IPS-NIHi7 (cell line): ENCODE results near the gene CACNA1A.
"Not testable (repeated sequence)": the region's sequence is repeated elsewhere in the genome, so short reads cannot be mapped to it uniquely, and the experiment has no call there.

Source experiments
- DNase-seq: peaks from one replicate; pipeline ENCODE4 v3.0.0; 2012; ENCODE audit warnings: mixed read lengths; ENCODE audit errors: extremely low spot score

CACNA1A gene

DNA sequence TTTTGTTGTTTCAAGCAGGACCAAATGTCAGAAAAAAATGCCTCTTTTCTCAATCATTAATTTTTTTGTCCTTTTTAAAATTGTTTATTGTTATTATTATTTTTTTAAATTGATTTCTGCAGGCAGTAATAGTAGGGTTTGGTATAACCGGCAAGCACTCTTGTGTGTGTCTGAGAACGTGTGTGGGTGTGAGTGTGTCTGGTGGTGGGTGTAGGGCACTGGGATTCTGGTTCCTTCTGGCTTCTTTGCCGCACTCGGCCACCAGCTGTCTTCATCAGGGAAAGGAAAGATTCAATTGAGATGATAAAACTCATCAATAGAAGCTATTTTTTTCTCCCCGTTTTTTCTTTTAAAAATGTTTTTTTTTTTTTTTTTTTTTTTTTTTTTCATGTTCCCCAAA lies 299.7 kb downstream of the CACNA1A start:
- DNase-seq = no peak

DNA sequence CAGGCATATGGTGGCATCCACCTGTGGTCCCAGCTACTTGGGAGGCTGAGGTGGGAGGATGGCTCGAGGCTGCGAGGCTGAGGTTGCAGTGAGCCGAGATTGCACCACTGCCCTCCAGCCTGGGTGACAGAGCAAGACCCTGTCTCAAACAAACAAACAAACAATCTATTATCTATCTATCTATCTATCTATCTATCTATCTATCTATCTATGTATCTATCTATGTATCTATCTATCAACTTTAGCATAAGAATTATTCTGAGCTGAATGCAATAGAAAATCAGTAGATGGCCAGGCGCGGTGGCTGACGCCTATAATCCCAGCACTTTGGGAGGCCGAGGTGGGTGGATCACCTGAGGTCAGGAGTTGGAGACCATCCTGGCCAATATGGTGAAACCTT lies 304.2 kb downstream of the CACNA1A start:
- DNase-seq = not testable (repeated sequence)

DNA sequence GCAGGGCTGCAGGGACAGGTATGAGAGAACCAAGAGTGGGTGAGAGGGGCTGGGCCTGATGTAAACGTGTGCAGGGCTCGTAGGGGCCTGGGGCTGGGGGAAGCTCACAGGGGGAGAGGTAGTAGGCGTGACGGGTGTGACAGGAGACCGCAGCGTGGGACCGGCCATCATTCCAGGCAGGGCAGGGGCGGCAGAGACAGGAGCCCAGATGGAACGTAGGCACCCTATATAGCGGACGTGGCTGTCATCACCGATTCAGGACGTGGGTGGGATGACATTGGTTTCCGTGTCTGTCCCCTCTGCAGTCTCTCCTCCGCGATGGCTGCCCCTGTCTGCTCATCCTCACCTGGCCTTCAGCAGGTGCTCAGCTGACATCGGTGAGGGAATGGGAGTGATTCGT lies 307.6 kb downstream of the CACNA1A start:
- DNase-seq = no peak

DNA sequence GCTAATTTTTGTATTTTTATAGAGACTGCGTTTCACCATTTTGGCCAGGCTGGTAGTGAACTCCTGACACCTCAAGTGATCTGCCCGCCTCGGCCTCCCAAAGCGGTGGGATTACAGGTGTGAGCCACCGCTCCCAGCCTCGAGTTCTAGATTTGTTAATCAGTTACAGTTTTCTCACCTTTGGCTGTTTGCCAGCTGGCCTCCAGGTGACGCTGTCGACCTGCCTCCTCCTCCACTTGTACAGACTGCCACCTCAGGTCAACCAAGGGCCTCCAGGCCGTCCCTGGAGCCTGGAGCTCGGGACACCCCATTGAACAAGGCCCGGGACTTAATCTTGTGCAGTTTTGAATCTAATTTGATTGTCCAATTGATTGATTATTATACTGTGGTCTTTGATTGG lies 310.6 kb downstream of the CACNA1A start:
- peak; percentile 92 for DNase-seq

DNA sequence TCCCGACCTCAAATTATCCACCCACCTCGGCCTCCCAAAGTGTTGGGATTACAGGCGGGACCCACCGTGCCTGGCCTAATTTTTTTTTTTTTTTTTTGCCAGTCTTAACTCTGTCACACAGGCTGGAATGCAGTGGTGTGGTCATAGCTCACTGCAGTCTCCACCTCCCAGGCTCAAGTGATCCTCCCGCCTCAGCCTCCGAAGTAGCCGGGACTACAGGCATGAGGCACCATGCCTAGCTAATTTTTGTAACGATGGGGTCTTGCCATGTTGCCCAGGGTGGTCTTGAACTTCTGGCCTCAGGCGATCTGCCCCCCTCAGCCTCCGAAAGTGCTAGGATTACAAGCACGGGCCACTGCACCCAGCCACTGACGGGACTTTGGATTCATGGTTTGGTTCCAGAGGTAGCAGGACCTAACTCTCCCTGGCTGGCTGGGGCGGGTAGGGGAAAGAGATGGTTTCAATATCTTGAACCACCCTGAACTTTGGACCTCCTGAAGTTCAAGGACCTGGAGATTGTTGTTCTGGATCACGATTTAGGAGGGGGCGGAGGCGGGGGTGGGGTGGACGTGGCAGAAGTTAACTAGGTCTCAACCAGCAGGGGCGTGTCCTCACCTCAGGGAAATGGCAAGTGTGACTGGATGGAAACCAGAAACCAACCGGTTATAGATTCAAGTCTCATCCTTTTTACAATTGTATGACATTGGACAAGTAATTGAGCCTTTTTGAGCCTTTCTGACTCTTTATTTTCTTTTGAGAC lies 315.3 kb downstream of the CACNA1A start:
- DNase-seq = peak; percentile 18

DNA sequence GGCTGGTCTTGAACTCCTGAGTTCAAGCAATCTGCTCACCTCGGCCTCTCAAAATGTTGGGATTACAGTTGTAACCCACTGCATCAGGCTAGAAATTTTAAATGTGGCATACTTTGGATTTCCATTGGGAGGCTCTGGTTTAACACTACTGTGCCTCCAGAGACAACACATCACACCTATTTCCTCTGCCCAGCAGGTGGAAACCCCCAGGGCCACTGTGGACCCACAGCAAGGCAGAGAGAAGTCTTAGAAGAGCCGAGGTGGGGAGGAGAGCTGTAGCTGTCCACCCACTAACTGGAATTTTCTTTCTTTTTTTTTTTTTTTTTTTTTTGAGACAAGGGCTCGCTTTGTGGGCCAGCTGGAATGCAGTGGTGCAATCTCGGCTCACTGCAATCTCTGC lies 316.7 kb downstream of the CACNA1A start:
- peak; percentile 14 for DNase-seq

DNA sequence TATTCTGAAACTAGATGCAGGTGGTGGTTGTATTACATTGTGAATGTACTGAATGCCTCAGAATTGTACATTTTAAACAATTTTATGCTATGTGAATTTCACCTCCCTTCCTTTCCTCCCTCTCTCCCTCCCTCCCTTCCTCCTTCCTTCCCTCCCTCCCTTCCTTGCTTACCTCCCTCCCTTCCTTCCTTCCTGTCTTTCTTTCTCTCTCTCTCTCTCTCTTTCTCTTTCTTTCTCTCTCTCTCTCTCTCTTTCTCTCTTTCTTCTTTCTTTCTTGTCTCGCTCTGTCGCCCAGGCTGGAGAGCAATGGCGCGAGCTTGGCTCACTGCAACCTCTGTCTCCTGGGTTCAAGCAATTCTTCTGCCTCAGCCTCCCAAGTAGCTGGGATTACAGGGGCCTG lies 318.9 kb downstream of the CACNA1A start:
- DNase-seq = no peak

DNA sequence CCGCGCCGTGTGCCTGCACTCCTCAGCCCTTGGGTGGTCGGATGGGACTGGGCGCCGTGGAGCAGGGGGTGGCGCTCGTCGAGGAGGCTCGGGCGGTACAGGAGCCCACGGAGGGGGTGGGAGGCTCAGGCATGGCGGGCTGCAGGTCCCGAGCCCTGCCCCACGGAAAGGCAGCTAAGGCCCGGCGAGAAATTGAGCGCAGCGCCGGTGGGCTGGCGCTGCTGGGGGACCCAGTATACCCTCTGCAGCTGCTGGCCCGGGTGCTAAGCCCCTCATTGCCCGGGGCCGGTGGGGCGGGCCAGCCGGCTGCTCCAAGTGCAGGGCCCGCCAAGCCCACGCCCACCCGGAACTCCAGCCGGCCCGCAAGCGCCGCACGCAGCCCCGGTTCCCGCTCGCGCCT lies 319.6 kb downstream of the CACNA1A start:
- DNase-seq = not testable (repeated sequence)

DNA sequence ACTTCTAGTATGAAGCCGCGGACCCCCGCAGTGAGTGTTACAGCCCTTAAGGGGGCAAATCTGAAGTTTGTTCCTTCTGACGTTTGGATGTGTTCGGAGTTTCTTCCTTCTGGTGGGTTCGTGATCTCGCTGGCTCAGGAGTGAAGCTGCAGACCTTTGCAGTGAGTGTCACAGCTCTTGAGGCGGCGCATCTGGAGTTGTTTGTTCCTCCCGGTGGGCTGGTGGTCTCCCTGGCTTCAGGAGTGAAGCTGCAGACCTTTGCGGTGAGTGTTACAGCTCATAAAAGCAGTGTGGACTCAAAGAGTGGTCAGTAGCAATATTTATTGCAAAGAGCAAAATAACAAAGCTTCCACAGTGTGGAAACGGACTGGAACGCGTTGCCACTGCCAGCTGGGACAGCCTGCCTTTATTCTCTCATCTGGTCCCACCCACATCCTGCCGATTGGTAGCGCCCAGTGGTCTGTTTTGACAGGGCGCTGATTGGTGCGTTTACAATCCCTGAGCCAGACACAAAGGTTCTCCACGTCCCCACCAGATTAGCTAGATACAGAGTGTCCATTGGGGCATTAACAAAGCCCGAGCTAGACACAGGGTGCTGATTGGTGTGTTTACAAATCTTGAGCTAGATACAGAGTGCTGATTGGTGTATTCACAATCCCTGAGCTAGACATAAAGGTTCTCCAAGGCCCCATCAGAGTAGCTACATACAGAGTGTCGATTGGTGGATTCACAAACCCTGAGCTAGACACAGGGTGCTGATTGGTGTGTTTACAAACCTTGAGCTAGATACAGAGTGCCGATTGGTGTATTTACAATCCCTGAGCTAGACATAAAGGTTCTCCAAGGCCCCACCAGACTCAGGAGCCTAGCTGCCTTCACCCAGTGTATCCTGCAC lies 320.3 kb downstream of the CACNA1A start:
- not testable (repeated sequence) for DNase-seq

DNA sequence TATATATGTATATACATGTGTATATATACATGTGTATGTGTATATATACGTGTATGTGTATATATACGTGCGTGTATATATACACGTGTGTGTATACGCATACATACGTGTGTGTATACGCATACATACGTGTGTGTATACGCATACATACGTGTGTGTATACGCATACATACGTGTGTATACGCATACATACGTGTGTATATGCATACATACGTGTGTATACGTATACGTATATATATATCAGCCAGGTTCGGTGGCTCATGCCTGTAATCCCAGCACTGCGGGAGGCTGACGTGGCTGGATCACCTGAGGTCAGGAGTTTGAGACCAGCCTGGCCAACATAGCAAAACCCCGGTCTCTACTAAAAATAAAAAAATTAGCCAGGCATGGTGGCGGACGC lies 321.4 kb downstream of the CACNA1A start:
- not testable (repeated sequence) for DNase-seq

DNA sequence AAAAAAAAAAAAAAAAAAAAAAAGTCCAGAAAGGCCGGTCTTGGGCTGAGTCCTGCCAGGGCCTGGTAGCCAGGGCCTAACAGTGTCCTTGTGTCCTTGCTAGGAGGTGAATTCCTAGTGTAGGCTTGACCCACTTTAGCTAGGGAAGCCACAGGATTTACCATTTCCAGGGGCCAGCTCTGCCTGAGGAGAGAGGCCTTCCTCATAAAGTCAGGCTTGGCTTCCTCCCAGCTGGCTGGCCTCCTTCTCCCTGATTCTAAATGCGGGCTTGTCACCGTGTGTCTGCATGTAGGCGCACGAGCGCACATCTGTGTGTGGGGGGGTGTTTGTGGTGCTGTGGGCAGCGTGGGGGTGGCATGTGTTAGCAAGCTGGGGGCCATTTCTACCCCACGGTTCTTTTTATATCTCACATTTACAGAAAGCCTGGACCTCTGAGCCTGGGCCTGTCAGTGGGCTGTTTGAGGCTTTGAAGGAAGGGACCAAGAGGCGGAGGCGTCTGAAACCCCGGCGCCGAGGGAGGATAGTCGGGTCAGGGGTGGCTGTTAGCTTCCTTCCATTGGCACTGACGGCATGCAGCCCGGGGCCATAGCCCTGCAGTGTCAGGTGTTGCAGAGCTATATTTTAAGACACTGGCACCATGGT lies 324.4 kb downstream of the CACNA1A start:
- no peak for DNase-seq

DNA sequence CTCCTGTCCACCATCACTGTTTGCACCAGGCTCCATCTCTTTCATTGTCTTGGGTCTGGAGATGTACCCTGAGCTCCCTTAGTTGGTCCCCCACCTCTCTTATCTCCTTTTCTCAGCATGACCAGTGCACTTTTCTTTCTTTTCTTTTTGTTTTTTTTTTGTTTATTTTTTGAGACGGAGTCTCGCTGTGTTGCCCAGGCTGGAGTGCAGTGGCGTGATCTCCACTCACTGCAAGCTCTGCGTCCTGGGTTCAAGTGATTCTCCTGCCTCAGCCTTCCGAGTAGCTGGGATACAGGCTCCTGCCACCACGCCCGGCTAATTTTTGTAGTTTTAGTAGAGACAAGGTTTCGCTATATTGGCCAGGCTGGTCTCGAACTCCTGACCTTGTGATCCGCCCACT lies 328.0 kb downstream of the CACNA1A start:
- DNase-seq = not testable (repeated sequence)

DNA sequence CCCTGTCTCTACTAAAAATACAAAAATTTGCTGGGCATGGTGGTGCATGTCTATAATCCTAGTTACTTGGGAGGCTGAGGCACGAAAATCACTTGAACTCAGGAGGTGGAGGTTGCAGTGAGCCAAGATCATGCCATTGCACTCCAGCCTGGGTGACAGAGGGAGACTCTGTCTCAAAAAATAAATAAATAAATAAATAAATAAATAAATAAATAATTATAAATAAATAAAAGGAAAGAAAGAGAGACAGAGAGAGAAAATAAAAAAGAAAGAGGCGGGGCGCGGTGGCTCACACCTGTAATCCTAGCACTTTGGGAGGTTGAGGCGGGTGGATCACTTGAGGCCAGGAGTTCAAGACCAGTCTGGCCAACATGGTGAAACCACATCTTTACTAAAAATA lies 328.7 kb downstream of the CACNA1A start:
- DNase-seq = not testable (repeated sequence)

DNA sequence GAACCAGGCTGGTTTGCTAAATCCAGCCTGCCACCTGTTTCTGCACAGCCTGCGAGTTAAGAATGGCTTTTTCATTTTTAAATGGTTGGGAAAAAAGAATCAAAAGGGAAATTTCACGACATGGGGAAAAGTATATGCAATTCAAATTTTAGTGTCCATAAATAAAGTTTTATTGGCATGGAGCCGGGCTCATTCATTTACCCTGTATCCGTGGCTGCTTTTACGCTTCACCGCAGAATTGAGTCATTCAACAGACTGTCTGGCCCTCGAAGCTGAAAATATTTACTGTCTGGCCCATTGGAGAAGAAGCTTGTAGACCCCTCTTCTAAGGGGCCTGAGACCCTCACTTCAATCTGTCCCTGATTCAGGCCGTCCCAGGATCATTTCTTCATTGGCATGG lies 329.9 kb downstream of the CACNA1A start:
- DNase-seq = no peak

DNA sequence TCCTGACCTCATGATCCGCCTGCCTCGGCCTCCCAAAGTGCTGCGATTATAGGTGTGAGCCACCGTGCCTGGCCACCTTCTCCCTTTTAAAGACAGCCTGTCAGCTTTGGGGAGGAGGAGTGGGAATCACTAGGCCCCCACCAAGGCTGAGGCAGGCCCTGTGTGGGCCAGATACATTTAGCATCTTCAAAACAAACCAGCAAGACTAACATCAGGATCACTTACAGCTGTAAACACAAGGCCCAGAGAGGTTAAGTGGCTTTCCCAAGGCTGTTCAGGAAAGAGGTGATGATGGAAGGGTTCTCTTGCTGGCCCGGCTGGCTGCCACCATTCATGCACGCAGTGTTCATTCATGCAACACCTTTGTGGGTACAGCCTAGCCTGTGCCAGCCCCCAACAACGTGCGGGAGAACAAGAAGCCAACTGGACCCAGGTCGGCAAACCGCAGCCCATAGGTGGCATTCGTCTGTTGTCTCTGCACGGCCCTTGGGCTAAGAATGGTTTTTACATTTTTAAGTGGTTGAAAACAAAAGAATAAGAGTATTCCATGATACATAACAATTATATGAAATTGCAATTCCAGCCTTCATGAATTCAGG lies 333.0 kb downstream of the CACNA1A start:
- DNase-seq = no peak

DNA sequence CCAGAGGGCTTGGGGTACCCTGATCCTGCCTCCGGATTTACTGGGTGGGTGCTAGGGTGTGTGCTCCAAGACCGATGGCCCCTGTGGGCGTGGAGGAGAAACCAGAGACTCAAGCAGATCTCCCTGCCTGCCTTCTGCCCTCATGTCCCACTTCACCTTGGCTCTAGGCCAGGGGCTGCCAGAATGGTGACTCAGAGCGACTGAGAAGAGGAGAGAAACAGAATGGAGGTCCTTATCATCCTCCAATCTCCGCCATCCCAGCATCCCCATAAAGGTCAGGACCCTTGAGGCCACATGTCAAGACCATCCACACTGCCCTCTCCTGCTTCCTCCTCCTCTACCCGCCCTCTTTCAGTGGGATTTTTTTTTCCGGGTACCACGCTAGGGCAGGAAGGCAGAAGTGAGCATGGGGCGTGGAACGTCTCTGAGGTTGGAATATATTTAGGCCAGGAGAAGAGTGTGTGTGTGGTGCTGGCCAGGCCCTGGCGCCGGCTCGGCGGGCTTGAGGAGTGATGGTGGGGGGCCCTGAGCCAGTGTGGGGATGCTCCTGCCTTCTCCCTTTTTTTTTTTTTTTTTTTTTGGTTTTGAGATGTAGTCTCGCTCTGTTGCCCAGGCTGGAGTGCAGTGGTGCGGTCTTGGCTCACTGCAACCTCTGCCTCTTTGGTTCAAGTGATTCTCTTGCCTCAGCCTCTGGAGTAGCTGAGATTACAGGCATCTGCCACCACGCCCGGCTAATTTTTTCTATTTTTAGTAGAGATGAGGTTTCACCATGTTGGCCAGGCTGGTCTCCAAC lies 333.7 kb downstream of the CACNA1A start:
- DNase-seq = no peak

DNA sequence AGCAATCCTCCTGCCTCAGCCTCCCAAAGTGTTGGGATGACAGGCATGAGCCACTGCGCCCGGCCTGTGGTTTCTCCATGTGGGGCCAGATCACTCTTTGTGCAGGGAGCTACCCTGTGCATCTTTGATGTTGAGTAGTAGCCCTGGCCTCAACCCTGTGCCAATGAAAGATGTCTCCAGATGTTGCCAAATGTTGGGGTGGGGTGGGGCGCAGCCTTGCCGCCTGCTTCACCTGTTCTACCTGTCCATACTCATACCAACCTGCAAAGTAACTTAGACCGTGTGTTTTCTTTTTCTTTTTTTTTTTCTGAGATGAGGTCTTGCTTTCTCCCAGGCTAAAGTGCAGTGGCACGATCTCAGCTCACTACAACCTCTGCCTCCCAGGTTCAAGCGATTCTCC lies 335.1 kb downstream of the CACNA1A start:
- DNase-seq = no peak

DNA sequence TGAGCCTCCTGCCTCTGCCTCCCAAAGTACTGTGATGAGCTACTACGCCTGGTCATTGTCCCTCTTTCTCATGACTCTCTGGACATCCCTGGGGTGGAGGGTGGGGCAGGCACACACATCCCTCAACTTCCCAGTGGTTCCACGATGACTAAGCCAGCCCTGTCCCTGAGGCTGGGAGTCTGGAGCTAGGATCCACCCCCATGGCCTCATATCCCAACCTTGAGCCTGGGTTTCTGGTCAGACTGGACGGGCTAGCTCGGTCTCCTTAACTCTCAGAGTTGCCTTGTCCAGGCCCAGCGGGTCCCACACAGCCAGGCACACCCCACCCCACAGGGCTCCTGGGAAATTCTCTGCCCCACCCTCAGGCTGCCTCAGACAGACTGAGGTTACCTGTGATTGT lies 336.5 kb downstream of the CACNA1A start:
- no peak for DNase-seq

DNA sequence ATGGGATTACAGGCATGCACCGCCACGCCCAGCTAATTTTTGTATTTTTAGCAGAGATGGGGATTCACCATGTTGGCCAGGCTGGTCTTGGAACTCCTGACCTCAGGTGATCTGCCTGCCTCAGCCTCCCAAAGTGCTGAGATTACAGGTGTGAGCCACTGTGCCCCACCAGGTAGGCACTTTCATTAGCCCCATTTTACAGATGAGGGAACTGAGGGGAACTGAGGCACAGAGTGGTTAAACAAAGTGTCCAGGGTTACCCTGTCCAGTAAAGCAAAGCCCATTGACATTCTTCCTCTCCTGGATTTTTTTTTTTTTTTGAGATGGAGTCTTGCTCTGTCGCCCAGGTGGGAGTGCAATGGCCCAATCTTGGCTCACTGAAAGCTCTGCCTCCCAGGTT lies 340.1 kb downstream of the CACNA1A start:
- DNase-seq = not testable (repeated sequence)

DNA sequence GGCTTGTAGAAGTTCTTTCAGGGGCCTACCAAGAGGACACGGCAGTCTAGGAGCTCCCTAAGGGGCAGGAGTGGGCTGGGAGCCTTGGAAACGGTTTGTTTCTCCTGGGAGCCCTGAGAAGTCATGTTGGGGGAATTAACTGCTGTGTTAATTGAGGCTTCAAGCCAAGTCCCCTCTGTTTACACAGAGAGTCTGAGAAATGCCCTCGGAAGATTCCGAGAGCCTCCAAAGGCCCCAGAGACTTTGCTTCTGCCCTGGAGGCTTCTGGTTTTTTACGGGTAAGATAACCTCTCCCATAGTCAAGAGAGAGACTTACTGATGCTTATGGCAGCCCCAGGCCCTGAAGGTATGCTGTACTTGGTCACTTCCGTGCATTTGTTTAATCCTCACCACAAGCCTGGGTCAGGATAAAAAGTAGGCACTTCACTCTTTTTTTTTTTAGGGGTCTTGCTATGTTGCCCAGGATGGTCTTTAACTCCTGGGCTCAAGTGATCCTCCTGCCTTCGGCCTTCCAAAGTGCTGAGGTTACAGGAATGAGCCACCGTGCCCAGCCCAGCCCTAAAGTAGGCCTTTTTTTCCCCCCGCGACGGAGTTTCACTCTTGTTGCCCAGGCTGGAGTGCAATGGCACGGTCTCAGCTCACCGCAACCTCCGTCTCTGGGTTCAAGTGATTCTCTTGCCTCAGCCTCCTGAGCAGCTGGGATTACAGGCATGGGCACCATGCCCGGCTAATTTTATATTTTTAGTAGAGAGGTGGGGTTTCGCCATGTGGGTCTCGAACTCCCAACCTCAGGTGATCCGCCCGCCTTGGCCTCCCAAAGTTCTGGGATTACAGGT lies 340.9 kb downstream of the CACNA1A start:
- DNase-seq = no peak
